Activated CD4-positive, alpha-beta T cell treated with anti-CD3 and anti-CD28 coated beads, Interleukin-2, amount 50 U/mL, for 48 hours (primary cell): ENCODE data around the gene FBXL16.

ENCODE experiments used
- DNase-seq, 2 experiments: peaks; one replicate each; pipeline ENCODE4 v3.0.0-alpha.2; 2020

FBXL16 gene

DNA sequence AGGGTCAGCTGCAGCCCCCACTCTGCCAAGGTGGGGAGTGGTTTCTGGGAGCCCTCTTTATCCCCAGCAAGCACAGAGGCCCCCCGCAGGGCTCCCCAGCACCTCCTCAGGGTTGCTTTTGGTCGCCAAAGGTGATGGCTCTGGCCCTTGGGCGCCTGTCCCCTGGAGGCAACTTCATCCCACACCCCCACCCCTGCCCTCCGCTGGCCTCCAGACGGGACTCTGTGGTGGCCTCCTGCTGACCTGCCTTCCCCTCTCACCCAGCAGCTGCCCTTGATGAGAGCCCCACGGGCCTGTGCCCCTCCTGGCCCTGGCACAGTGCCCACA lies 45.5 kb downstream of the FBXL16 start:
- DNase-seq, result no peak

DNA sequence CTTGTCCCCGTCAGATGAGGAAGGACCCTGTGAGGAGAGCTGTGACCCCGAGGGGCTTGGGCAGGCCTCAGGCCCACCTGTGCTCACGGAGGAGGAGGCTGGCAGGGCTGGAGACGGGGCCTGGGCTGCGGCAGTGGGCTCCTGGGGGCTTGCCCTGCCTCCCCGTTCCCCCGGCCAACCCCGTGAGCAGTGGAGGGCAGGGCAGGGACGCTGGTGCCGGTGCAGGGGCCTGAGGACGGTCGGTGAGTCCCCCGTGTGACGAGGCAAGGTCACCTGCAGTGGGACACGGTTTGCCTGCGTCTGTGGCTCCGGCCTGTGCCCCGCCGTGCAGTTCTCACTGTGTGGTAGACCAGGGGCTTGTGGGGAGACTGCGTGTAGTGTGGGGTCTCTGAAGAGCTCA lies 46.0 kb downstream of the FBXL16 start:
- no peak for DNase-seq

DNA sequence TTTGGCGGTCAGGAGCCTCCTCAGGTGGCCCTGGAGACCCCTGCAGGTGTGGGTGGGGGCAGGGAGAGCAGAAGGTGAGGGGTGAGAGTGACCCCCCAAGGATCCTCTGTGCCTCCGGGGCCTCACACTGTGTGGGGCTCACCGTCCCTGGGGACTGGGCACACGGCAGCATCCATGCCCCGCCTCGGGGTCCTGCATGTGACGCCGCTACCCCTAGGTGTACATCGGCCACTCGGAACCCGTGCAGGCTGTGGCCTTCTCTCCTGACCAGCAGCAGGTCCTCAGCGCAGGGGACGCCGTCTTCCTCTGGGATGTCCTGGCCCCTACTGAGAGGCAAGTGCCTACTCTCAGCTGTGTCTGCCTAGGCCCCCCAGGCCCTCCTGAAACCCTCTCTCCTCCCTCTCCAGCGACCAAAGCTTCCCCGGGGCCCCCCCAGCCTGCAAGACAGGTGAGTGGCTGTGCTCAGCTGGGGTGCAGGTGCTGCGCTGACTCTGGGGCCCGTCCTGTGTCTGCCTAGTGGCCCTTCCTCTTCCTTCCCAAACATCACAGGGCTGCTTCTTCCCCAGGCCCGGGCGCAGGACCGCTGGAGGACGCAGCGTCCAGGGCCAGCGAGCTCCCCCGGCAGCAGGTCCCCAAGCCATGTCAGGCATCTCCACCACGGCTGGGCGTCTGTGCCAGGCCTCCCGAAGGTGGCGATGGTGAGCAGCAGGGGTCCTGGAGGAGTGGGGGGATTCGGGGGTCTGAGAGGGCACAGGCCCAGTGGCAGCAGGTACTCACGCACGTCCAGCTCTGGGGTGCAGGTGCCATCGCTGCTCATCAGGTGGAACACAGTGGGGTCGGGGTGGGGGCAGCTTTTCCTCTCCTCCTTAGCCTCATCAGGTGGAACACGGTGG lies 46.7 kb downstream of the FBXL16 start:
- DNase-seq, result no peak

DNA sequence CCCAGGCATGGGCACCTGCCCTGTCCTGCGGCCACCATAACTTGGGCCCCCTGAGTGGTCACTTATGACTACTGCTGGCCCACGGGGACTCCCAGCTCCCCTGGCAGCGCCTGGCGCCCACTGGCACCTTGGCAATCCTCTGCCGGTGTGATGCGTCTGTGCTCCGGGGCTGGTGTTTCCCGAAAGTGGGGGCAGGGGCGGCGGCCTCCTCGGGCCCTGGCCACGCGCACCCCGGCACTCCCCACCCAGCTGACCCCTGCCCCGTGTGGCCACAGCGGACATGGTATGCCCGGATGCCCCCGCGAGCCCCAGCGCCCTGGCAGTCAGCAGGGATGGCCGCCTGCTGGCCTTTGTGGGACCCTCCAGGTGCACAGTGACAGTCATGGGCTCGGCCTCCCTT lies 48.1 kb downstream of the FBXL16 start:
- DNase-seq, result no peak

DNA sequence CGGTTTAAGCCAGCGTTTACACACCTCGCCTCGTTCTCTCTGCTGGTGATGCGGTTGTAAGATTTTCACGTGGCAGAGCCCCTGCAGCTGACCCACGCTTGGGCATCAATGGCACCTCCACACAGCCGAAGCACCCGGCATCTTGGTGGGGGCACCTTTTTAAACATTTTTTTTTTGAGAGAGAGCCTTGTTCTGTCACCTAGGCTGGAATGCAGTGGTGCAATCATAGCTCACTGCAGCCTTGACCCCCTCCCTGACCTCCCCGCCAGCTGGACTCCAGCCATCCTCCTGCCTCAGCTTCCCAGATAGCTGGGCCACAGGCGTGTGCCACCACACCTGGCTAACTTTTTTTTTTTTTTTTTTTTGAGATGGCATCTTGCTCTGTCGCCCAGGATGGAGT lies 51.6 kb downstream of the FBXL16 start:
- no peak for DNase-seq

DNA sequence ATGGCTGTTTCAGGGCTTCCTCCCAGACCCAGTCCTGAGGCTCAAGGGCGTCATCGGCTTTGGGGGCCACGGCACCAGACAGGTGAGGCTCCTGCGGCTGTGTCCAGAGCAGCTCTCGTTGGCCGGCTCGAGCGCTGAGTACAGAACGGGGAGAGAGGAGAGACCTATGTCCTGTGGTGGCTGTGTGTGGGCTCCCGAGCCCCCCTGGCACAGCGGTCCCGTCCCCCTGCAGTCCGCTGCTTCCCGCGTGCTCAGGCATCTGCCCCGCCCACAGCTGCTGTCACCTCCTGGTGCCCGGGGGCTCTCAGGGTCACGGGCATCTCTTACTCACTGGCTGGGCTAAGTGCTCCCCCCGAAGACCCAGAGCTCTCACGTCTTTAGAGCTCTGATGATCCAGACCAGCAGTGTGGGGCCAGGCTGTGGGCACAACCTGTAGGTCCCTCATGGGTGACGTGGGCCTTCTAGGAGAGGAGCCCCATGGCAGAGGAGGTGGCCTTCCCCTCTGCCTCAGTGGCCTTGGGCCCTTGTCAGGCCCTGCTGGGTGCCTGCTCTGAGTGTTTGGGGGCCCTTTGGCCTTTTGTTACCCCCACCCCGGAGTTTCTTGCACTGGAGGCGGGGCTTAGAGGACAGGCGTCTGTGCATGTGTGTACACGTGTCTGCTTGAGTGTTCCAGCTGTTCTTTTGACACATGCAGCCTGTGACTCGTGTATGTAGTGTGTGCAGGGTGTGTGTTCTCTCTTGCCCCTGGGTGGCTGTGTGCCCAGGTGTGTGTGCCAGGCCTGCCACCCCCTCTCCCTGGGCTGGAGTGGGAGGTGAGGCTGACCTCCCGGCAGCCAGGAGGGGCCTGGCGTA lies 52.9 kb downstream of the FBXL16 start:
- no peak for DNase-seq

DNA sequence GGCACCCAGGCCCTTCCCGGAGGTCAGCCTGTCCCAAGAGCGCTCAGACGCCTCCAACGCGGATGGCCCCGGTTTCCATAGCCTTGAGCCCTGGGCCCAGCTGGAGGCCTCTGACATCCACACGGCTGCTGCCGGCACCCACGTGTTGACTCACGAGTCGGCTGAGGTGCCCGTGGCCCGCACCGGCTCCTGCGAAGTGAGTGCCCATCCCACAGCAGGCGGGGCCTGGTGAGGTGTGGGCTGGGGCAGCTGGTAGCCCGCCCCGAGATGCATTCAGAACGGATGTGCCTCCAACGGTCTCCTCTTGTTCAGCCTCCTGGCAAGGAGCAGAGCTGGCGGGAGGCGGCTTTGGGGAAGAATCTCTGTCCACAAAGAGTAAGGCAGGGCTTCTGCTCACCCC lies 53.8 kb downstream of the FBXL16 start:
- no peak for DNase-seq

DNA sequence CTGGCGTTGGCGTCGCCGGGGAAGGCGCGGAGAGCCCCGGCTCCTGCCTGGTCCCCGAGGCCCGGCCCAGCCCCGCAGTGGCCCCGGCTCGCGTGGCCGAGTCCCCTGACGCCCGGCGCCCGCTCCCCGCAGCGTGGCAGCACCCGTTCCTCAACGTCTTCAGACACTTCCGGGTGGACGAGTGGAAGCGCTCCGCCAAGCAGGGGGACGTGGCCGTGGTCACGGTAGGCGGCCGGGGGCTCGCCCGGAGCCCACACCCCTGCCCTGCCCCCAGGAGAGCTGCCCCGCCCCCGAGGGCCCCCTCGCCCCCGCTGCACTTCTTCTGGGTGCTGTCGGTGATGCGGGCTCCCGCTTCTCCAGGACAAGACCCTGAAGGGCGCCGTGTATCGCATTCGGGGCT lies 56.0 kb downstream of the FBXL16 start:
- peak; percentile 22 to 32 for DNase-seq

DNA sequence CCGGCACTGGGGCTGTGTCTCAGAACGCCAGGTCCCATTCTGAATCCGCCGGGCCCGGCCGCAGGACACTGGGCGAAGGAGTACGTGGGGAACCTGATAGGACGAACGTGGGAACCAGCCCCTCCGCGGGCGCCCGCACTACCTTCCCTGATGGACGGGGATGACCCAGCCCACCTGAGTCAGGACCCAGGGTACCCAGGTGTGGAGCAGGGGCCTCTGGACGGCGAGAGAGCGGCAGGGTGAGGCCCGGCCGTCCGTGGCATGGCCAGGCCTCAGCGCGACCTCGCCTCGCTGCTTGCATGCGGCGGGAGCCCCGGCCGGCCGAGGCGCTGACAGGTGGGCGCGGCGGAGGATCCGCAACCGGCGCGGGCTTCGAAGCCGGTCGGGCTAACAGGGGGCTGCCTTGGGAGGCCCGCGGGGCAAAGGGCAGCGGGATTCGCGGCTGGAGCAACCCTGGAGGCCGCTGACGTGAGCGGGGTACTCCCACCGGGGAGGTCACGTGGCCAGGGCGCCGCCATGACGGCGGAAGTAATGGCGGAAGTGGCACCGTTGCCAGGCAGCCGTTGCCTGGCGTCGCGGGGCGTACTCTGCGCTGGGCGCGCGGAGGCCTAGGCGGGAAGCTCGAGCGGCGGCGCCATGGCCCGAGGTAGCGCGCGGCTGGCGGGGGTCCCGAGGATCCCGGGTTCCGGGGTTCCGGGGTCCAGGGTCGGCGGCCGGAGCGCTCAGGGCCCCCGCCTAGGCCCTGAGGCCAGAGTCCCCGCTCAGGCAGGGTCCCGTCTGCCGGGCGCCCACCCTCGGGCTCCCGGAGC lies 56.6 kb downstream of the FBXL16 start, which contains the start of gene WDR90:
TSS of gene WDR90 (plus strand) at position 585 of the 809 bp plus-strand sequence. CDS start at position 637, 52 bp downstream.
- peak; percentile 92 to 95 for DNase-seq

DNA sequence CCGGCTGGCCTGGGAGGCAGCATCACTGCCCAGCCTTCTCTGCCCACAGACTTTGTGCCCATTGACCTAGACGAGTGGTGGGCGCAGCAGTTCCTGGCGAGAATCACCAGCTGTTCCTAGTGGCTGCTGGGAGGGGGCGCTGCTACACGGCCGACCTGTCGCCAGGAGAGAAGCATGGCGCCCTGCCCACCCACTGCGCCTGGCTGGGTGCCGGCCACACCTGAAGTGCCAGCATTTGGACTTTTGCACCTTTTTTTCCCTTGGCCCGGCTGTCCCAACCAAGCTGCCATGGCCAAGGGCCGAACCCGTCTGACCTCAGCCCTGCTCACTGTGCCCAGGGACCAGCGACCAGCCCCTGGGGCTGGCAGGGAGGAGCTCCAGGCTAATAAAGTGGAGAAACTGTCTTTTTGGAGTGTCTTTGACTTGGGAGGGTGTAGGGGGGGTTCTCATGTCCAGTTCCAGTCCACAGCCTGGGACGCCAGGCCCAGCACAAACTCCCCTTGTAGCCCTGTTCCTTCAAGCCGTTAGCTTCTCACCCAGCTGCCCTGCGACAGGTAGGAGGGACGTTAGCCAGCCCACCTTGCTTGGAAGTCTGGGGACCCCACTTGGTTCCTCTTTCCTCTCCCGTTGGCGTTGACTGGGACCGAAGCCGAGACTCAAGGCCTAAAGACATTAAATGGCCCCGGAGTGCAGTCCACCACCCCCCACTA lies 57.4 kb downstream of the FBXL16 start:
- peak; percentile 69 to 73 for DNase-seq

DNA sequence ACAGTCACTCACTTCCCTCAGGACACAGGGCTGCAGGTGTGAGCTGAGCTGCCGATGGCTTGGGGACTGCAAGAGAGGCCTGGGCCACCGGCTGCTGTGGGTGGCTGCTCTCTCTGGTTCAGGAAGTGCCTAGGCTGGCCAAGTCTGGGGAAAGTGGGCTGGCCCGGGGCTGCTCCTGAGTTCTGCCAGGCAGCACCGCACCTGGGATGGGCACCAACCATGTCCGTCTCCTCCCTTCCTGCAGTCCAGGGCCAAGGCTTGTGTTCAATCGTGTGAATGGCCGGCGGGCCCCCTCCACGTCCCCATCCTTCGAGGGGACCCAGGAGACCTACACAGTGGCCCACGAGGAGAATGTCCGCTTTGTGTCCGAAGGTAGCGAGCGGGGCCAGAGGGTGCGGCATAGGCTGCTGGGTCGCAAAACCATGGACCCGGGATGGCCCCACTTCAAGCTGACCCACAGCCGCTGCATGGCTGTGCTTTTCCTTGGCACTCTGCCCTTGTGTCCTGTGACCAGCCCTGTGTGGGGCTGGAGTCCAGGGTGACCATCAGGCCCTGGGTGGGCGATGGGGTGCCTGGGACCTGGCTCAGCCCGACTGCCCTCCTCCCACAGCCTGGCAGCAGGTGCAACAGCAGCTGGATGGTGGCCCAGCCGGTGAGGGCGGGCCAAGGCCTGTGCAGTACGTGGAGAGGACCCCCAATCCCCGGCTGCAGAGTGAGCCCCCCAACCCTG lies 58.3 kb downstream of the FBXL16 start:
- DNase-seq, result no peak

DNA sequence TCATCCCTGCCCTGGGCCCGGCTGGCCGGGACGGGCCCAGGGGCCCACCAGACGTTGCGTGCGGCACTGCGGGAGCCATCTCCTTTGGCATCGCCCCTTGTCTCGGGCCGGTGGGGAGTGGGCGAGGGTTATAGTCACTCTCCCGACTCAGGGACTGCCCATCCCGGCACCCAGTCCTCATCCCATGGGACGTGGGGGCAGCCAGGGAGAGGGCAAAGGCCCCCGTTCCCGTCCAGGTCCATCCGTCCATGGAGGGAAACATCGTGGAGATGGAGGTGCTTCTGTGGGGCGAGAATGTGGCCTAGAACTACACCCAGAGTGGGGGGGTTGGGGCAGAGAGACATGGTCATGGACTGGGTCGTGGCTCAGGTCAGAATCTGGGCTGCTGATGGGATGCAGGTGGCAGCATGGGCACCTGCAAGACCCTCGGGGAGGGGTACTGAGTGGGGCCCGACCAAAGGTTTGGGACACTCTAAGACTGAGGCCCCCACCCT lies 58.9 kb downstream of the FBXL16 start:
- DNase-seq, result no peak

DNA sequence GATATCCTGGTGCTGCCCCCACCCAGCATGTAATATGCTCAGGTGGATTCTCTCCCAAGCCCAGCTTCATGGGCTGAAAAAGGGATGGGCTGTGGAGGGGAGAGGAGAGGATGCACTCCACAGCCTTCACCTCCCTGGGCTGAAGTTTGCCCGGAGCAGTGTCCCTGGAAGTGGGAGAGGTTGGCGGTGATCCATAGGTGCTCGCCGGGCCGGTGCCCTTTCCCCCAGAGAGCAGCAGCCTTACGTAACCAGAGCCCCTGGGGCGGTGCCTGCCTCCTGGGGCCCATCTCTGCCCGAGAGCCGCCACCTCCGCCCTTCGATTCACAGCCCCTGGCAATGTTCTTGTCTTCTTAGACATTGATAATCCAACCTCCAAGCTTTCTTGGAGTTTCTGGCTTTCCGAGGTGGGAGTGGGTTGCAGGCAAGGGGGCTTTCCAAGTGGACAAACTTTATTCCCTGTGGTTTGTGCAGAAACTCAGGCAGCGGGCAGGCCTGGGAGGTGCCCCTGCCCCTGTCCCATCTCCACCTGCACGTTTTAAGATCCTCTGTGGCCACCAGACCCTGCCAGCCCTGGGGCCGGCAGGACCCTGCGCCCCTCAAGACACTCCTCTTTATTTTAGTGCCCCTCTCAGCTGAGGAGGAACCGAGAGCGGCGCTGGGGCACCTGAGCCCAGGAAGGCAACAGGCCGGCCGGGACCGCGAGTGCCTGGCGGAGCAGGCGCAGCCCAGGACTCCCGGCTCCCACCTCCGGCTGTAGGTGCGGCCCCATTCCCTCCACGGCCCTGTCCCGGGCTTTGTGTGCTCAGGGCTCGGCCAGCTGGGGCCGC lies 59.5 kb downstream of the FBXL16 start:
- DNase-seq, result no peak

DNA sequence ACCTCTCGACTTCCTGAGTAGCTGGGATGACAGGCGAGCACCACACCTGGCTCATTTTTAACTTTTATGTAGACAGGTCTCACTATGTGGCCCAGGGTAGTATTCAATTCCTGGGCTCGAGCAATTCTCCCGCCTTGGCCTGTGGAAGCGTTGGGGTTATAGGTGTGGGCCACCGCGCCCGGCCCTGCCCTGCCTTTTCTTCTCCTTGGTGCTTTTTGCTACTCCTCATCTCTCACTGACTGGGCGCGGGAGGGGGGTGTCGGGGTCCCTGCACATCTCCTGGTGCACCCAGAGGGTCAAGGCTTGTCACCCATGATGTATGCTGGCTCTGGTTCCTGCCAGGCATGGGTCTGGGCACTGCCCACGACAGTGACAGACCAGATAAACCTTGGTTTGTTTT lies 61.0 kb downstream of the FBXL16 start:
- DNase-seq, result no peak

DNA sequence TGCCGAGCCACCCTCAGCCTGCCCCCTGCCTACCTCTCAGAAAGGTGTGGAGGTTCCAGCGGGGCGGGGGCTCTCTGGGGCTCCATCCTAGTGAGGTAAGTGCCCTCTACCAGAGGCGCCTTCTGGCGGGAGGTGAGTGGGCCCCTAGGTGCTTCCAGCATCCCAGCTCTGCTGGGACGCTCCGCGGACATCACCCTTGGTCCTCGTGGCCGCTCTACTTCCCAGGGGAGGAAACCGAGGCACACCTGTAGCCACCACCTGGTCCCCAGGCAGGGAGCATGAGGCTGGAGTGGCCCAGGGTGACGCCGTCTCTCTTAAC lies 62.6 kb downstream of the FBXL16 start:
- no peak for DNase-seq
